ENCODE results near the gene TXNDC5.

Gene TXNDC5

GRCh38 chr6:7832904-7833750, 77.5 kb downstream of the TXNDC5 start:
- TF ChIP-seq, protein P1, sequence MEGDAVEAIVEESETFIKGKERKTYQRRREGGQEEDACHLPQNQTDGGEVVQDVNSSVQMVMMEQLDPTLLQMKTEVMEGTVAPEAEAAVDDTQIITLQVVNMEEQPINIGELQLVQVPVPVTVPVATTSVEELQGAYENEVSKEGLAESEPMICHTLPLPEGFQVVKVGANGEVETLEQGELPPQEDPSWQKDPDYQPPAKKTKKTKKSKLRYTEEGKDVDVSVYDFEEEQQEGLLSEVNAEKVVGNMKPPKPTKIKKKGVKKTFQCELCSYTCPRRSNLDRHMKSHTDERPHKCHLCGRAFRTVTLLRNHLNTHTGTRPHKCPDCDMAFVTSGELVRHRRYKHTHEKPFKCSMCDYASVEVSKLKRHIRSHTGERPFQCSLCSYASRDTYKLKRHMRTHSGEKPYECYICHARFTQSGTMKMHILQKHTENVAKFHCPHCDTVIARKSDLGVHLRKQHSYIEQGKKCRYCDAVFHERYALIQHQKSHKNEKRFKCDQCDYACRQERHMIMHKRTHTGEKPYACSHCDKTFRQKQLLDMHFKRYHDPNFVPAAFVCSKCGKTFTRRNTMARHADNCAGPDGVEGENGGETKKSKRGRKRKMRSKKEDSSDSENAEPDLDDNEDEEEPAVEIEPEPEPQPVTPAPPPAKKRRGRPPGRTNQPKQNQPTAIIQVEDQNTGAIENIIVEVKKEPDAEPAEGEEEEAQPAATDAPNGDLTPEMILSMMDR (IDR thresholded peaks at IDR 0.05; ENCODE audit: low read length): no peak
- no peak for TF ChIP-seq EZH2 (IDR thresholded peaks at IDR 0.05; ENCODE audit: borderline replicate concordance, low read length)

More at GRCh38 chr6:7832904-7833750, 77.5 kb downstream of the TXNDC5 start:
- H3K4me1 ChIP-seq (ENCODE audit: insufficient read depth, low read length, severe bottlenecking): no peaks in the 10 kb centered on the region
- H3F3A ChIP-seq (ENCODE audit: insufficient read depth, low read length): no peaks in the 10 kb centered on the region
- H3K27me3 ChIP-seq (ENCODE audit: insufficient read depth, low read length): no peaks in the 10 kb centered on the region; the same call in 1 of the 2 replicates
- H3K9me3 ChIP-seq (ENCODE audit: low read length): no peaks in the 10 kb centered on the region
- no peak overlapping the region for H3K27ac ChIP-seq (ENCODE audit: low read depth, low read length, poor library complexity, severe bottlenecking)
- H4K20me1 ChIP-seq (ENCODE audit: insufficient read depth, low read length): no peaks in the 10 kb centered on the region
- H3K4me2 ChIP-seq (ENCODE audit: low read length): no peak overlapping the region
- H3K79me2 ChIP-seq (ENCODE audit: insufficient read depth, low read length): no peaks in the 10 kb centered on the region
- no peaks in the 10 kb centered on the region for H3K36me3 ChIP-seq (ENCODE audit: insufficient read depth, low read length)
- H3K4me3 ChIP-seq (ENCODE audit: low read depth, low read length, poor library complexity, severe bottlenecking): no peak overlapping the region
- H3K9ac ChIP-seq (ENCODE audit: low read length): no peak overlapping the region
- H2AFZ ChIP-seq (ENCODE audit: low read length): no peak overlapping the region
- H3K9me2 ChIP-seq (ENCODE audit: low read depth, low read length): no peaks in the 10 kb centered on the region

All from OCI-LY1 (cell line).